Liver (tissue), 3 donors: ENCODE measurements around the gene NMNAT1.

Source experiments
- ATF3 ChIP-seq: IDR thresholded peaks from 2 replicates; pipeline ENCODE4 v1.6.1; 2016; ENCODE audit warnings: antibody characterized with exemption
- CTCF ChIP-seq: fragments of 150-350 bp; IDR thresholded peaks from 2 replicates; pipeline ENCODE4 v1.5.1; 2017; ENCODE audit warnings: improper control_type of control experiment, low read depth, low read length; ENCODE audit not compliant: missing input control
- EGR1 ChIP-seq, 2 donors: IDR thresholded peaks; 2 replicates each; pipeline ENCODE4 v1.6.1; 2016 to 2018; ENCODE audit warnings: antibody characterized with exemption in 2 of 2, low read depth in 2 of 2
- FOXA1 ChIP-seq: IDR thresholded peaks from 2 replicates; pipeline ENCODE4 v1.6.1; 2016; ENCODE audit warnings: antibody characterized with exemption
- GABPA ChIP-seq, 2 donors: IDR thresholded peaks in 1 of 2; conservative IDR thresholded peaks in 1 of 2; 2 replicates each; pipeline ENCODE4 v1.6.1; 2016; ENCODE audit warnings: antibody characterized with exemption in 2 of 2, mild to moderate bottlenecking in 1 of 2, moderate library complexity in 1 of 2
- JUND ChIP-seq, 2 donors: IDR thresholded peaks; 2 replicates each; pipeline ENCODE4 v1.6.1; 2016; ENCODE audit warnings: antibody characterized with exemption in 2 of 2
- MAX ChIP-seq: IDR thresholded peaks from 2 replicates; pipeline ENCODE4 v1.6.1; 2016; ENCODE audit warnings: antibody characterized with exemption
- NR2F2 ChIP-seq: IDR thresholded peaks from 2 replicates; pipeline ENCODE4 v1.6.1; 2016; ENCODE audit warnings: antibody characterized with exemption
- RAD21 ChIP-seq, 2 donors: IDR thresholded peaks; 2 replicates each; pipeline ENCODE4 v1.6.1; 2016; ENCODE audit warnings: antibody characterized with exemption in 2 of 2, mild to moderate bottlenecking in 2 of 2
- REST ChIP-seq: IDR thresholded peaks from 2 replicates; pipeline ENCODE4 v1.6.1; 2016; ENCODE audit warnings: antibody characterized with exemption, mild to moderate bottlenecking
- RXRA ChIP-seq, 2 donors: IDR thresholded peaks; 2 replicates each; pipeline ENCODE4 v1.6.1; 2017 to 2018; ENCODE audit warnings: antibody characterized with exemption in 2 of 2, mild to moderate bottlenecking in 1 of 2
- TAF1 ChIP-seq: conservative IDR thresholded peaks from 2 replicates; pipeline ENCODE4 v1.6.1; 2016; ENCODE audit warnings: antibody characterized with exemption, mild to moderate bottlenecking
- YY1 ChIP-seq: IDR thresholded peaks from 2 replicates; pipeline ENCODE4 v1.6.1; 2016; ENCODE audit warnings: antibody characterized with exemption, mild to moderate bottlenecking
- ZBTB33 ChIP-seq: IDR thresholded peaks from 2 replicates; pipeline ENCODE4 v1.6.1; 2016; ENCODE audit warnings: antibody characterized with exemption
- donor health status: healthy.
- donor health status: healthy.

GRCh38 chr1:10031461-10031860 is 88.2 kb downstream of the NMNAT1 start:
- TF ChIP-seq CTCF (no peak), MAX (no peak), RAD21 (IDR thresholded peaks at IDR 0.05) (no peak), ZBTB33 (no peak), TAF1 (no peak), JUND (IDR thresholded peaks at IDR 0.05) (no peak), REST (no peak), YY1 (no peak), GABPA (IDR thresholded peaks at IDR 0.05 in 1 of 2, conservative IDR thresholded peaks at IDR 0.05 in 1 of 2) (no peak), EGR1 (IDR thresholded peaks at IDR 0.05; ENCODE audit: low read depth in 2 of 2) (no peak), ATF3 (no peak), RXRA (IDR thresholded peaks at IDR 0.05) (no peak), FOXA1 (no peak), NR2F2 (no peak)
